Measurements from ENCODE around the gene CASP8AP2.
"Not testable (repeated sequence)": the region's sequence is repeated elsewhere in the genome, so short reads cannot be mapped to it uniquely, and the experiment has no call there.

CASP8AP2 gene

DNA sequence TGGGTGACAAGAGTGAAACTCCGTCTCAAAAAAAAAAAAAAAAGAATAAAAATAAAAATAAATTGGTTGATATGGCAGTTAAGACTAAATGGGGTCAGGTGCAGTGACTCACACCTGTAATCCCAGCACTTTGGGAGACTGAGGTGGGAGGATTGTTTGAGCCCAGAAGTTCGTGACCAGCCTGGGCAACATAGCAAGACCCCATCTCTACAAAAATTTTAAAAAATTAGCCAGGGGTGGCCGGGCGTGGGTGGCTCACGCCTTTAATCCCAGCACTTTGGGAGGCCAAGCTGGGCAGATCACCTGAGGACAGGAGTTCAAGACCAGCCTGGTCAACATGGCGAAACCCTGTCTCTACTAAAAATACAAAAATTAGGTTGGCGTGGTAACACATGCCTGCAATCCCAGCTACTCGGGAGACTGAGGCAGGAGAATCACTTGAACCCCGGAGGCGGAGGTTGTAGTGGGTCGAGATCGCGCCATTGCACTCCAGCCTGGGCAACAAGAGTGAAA, 1.1 kb upstream of the CASP8AP2 start:
- H3K4me3 ChIP-seq (ENCODE audit: low read depth, low read length), result peak overlapping the region; percentile 90
- H3K9me3 ChIP-seq (ENCODE audit: control insufficient read depth, insufficient read depth, low read length); H3K4me1 ChIP-seq (ENCODE audit: control insufficient read depth, insufficient read depth, low read length); H3K27me3 ChIP-seq (ENCODE audit: control insufficient read depth, insufficient read depth, low read length): not testable (repeated sequence)
- H3K36me3 ChIP-seq (ENCODE audit: control insufficient read depth, insufficient read depth, low read length), result peaks cover 10% of the 10 kb centered on the region
- H3K9ac ChIP-seq (ENCODE audit: low read depth, low read length), result peak overlapping the region; percentile 49

GRCh38 chr6:89828988-89829471, 650 bp upstream of the CASP8AP2 start:
- Histone ChIP-seq H3K36me3 (ENCODE audit: control insufficient read depth, insufficient read depth, low read length) (peaks cover 10% of the 10 kb centered on the region), H3K9me3 (ENCODE audit: control insufficient read depth, insufficient read depth, low read length) (no peaks in the 10 kb centered on the region), H3K4me1 (ENCODE audit: control insufficient read depth, insufficient read depth, low read length) (no peaks in the 10 kb centered on the region), H3K9ac (ENCODE audit: low read depth, low read length) (peak overlapping the region; percentile 49), H3K27me3 (ENCODE audit: control insufficient read depth, insufficient read depth, low read length) (no peaks in the 10 kb centered on the region), H3K4me3 (ENCODE audit: low read depth, low read length) (peak overlapping the region; percentile 90)

DNA sequence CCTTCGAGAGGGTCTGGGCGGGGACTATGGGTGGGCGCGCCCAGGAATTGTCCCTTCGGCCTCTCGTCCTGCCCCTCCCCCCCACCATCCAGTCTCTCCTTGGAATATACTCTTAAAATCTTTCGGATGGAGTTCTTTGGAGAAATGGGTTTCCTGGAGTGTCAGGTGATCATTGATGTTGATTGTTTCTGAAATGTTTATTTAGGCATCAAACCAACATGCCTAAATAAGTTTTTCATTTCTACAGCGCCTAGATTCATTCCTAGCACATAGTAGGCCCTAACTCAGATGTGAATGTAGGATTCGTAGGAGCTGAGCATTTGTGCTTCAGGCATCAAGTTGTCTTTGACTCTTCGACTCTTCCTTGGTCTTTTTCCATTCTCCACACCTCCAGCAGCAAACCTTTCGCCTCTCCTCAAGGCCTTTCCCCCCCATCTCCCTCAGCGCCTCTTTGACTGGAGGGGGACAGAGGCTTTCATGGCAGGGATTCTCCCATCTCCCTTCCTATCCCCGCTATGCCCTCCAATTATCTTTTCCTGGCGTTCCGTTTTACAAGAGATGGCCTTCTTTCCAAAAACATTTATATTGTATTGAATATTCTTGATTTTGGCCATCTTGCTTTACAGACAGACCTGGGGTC, 610 bp downstream of the CASP8AP2 start:
- Histone ChIP-seq H3K27me3 (ENCODE audit: control insufficient read depth, insufficient read depth, low read length) (no peaks in the 10 kb centered on the region), H3K4me1 (ENCODE audit: control insufficient read depth, insufficient read depth, low read length) (no peaks in the 10 kb centered on the region)

GRCh38 chr6:89834884-89835792, 5.5 kb downstream of the CASP8AP2 start:
- Histone ChIP-seq H3K36me3 (ENCODE audit: control insufficient read depth, insufficient read depth, low read length) (peaks cover 18% of the 10 kb centered on the region), H3K9ac (ENCODE audit: low read depth, low read length) (no peak overlapping the region), H3K4me1 (ENCODE audit: control insufficient read depth, insufficient read depth, low read length) (no peaks in the 10 kb centered on the region), H3K4me3 (ENCODE audit: low read depth, low read length) (no peak overlapping the region), H3K27me3 (ENCODE audit: control insufficient read depth, insufficient read depth, low read length) (no peaks in the 10 kb centered on the region), H3K9me3 (ENCODE audit: control insufficient read depth, insufficient read depth, low read length) (no peaks in the 10 kb centered on the region)

More for the DNA sequence above, 610 bp downstream of the CASP8AP2 start:
- Histone ChIP-seq H3K4me3 (ENCODE audit: low read depth, low read length) (peak overlapping the region; percentile 88), H3K9me3 (ENCODE audit: control insufficient read depth, insufficient read depth, low read length) (no peaks in the 10 kb centered on the region), H3K36me3 (ENCODE audit: control insufficient read depth, insufficient read depth, low read length) (peaks cover 10% of the 10 kb centered on the region), H3K9ac (ENCODE audit: low read depth, low read length) (peak overlapping the region; percentile 95)

DNA sequence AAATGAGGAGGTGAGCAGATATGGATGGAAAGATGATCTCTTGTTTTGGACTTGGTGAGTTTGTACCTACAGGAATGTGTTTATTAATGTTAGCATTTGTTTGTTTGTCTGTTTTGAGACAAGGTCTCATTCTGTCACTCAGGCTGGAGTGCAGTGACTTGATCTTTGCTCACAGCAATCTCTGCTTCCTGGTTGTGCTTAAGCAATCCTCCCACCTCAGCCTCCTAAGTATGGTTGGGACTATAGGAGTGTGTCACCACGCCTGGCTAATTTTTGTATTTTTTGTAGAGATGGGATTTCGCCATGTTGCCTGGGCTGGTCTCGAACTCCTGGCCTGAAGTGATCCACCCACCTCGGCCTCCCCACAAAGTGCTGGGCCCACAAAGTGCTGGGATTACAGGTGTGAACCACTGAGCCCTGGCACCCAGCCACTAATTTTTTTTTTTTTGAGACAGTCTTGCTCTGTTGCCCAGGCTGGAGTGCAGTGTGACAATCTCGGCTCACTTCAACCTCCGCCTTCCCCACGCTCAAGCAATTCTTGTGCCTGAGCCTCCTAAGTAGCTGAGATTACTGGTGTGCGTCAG, 7.1 kb downstream of the CASP8AP2 start:
- H3K27me3 ChIP-seq (ENCODE audit: control insufficient read depth, insufficient read depth, low read length), result no peaks in the 10 kb centered on the region
- H3K9me3 ChIP-seq (ENCODE audit: control insufficient read depth, insufficient read depth, low read length), result no peaks in the 10 kb centered on the region
- H3K4me1 ChIP-seq (ENCODE audit: control insufficient read depth, insufficient read depth, low read length), result no peaks in the 10 kb centered on the region
- peaks cover 18% of the 10 kb centered on the region for H3K36me3 ChIP-seq (ENCODE audit: control insufficient read depth, insufficient read depth, low read length)
- H3K4me3 ChIP-seq (ENCODE audit: low read depth, low read length), result no peak overlapping the region
- H3K9ac ChIP-seq (ENCODE audit: low read depth, low read length), result no peak overlapping the region

- no peak overlapping the region for H3K4me3 ChIP-seq (ENCODE audit: low read depth, low read length)
- peaks cover 7% of the 10 kb centered on the region for H3K36me3 ChIP-seq (ENCODE audit: control insufficient read depth, insufficient read depth, low read length)
- H3K4me1 ChIP-seq (ENCODE audit: control insufficient read depth, insufficient read depth, low read length), result no peaks in the 10 kb centered on the region
- H3K9ac ChIP-seq (ENCODE audit: low read depth, low read length), result no peak overlapping the region
- H3K27me3 ChIP-seq (ENCODE audit: control insufficient read depth, insufficient read depth, low read length), result no peaks in the 10 kb centered on the region
- no peaks in the 10 kb centered on the region for H3K9me3 ChIP-seq (ENCODE audit: control insufficient read depth, insufficient read depth, low read length)
Measured at GRCh38 chr6:89840538-89840937, 10.9 kb downstream of the CASP8AP2 start.

- H3K4me3 ChIP-seq (ENCODE audit: low read depth, low read length), result no peak overlapping the region
- H3K27me3 ChIP-seq (ENCODE audit: control insufficient read depth, insufficient read depth, low read length), result no peaks in the 10 kb centered on the region
- no peak overlapping the region for H3K9ac ChIP-seq (ENCODE audit: low read depth, low read length)
- H3K4me1 ChIP-seq (ENCODE audit: control insufficient read depth, insufficient read depth, low read length), result no peaks in the 10 kb centered on the region
- no peaks in the 10 kb centered on the region for H3K9me3 ChIP-seq (ENCODE audit: control insufficient read depth, insufficient read depth, low read length)
- peaks cover 7% of the 10 kb centered on the region for H3K36me3 ChIP-seq (ENCODE audit: control insufficient read depth, insufficient read depth, low read length)
Measured at GRCh38 chr6:89842228-89842627, 12.5 kb downstream of the CASP8AP2 start.

DNA sequence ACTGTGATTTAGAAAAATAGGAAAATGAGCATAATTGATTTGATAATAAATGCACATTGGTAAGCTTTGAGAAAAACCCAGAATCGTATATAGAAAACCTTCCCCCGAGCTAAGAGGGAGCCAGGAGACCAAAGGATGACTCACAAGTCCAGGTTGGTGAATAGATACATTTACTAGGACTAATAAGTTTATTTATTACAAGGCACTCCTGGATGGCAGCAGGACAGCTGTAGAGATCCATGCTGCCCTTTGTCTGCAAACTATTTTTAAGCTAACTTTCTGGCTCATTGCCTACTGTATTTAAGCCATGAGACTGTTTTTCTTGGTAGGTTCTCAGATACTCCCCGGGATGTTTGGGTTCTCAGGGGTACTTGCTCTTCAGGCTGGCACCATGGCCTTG, 13.4 kb downstream of the CASP8AP2 start:
- Histone ChIP-seq H3K4me3 (ENCODE audit: low read depth, low read length) (no peak overlapping the region), H3K4me1 (ENCODE audit: control insufficient read depth, insufficient read depth, low read length) (no peaks in the 10 kb centered on the region), H3K9ac (ENCODE audit: low read depth, low read length) (no peak overlapping the region), H3K27me3 (ENCODE audit: control insufficient read depth, insufficient read depth, low read length) (no peaks in the 10 kb centered on the region), H3K36me3 (ENCODE audit: control insufficient read depth, insufficient read depth, low read length) (peaks cover 4% of the 10 kb centered on the region), H3K9me3 (ENCODE audit: control insufficient read depth, insufficient read depth, low read length) (no peaks in the 10 kb centered on the region)

- H3K9ac ChIP-seq (ENCODE audit: low read depth, low read length); H3K4me1 ChIP-seq (ENCODE audit: control insufficient read depth, insufficient read depth, low read length); H3K36me3 ChIP-seq (ENCODE audit: control insufficient read depth, insufficient read depth, low read length): not testable (repeated sequence)
Measured at GRCh38 chr6:89847513-89847912, 17.8 kb downstream of the CASP8AP2 start.

DNA sequence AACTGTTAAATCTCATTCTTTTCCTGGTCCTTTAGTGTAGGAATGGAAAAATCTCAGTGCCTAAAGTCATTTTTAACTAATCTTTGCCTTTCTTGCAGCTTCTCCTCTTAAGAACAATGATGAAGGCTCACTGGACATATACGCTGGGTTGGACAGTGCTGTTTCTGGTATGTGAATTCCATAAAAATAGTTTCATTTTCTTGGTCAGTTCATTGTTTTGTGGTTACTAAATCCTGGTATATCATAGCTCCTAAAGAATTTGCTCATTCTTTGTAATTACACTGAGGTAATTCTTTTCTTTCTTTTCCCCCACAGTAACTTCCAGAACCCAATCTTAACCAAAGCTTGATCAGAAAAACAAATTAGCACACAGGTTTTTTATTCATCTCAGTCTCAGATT, 23.4 kb downstream of the CASP8AP2 start:
- Histone ChIP-seq H3K36me3 (ENCODE audit: control insufficient read depth, insufficient read depth, low read length) (peaks cover 11% of the 10 kb centered on the region), H3K4me3 (ENCODE audit: low read depth, low read length) (no peak overlapping the region), H3K4me1 (ENCODE audit: control insufficient read depth, insufficient read depth, low read length) (no peaks in the 10 kb centered on the region), H3K9me3 (ENCODE audit: control insufficient read depth, insufficient read depth, low read length) (no peaks in the 10 kb centered on the region), H3K9ac (ENCODE audit: low read depth, low read length) (no peak overlapping the region), H3K27me3 (ENCODE audit: control insufficient read depth, insufficient read depth, low read length) (no peaks in the 10 kb centered on the region)

More at GRCh38 chr6:89847513-89847912, 17.8 kb downstream of the CASP8AP2 start:
- H3K4me3 ChIP-seq (ENCODE audit: low read depth, low read length); H3K9me3 ChIP-seq (ENCODE audit: control insufficient read depth, insufficient read depth, low read length); H3K27me3 ChIP-seq (ENCODE audit: control insufficient read depth, insufficient read depth, low read length): not testable (repeated sequence)

DNA sequence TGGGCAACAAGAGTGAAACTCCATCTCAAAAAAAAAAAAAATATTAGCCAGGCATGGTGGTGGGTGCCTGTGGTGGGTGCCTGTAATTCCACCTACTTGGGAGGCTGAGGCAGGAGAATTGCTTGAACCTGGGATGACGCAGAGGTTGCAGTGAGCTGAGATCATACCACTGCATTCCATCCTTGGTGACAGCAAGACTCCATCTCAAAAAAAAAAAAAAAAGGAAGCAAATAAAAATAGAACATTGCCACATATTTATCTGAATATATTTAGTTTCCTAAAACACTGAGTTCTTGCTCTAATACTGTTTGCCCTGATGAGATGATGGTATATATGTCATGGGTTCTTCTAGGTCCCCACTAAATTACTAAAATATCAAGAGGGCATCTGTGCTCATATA, 28.4 kb downstream of the CASP8AP2 start:
- Histone ChIP-seq H3K4me3 (ENCODE audit: low read depth, low read length) (no peak overlapping the region), H3K9ac (ENCODE audit: low read depth, low read length) (no peak overlapping the region), H3K27me3 (ENCODE audit: control insufficient read depth, insufficient read depth, low read length) (no peaks in the 10 kb centered on the region), H3K4me1 (ENCODE audit: control insufficient read depth, insufficient read depth, low read length) (no peaks in the 10 kb centered on the region), H3K9me3 (ENCODE audit: control insufficient read depth, insufficient read depth, low read length) (no peaks in the 10 kb centered on the region), H3K36me3 (ENCODE audit: control insufficient read depth, insufficient read depth, low read length) (peaks cover 25% of the 10 kb centered on the region)

All from iPS-15b (cell line).